Measurements from ENCODE around the gene PCDHGC5.

Gene PCDHGC5

GRCh38 chr5:141534492-141535213, 45.8 kb downstream of the PCDHGC5 start:
- DNase-seq, result no peak
